Uterus (tissue), 4 donors: ENCODE measurements around the gene CST6. TPM values are rescaled to one million over a fixed set of nuclear protein-coding genes. Genes with fewer than 3 reads are reported as not detected.

Source experiments
- DNase-seq, 2 donors: peaks; one replicate each; pipeline ENCODE4 v3.0.0-alpha.2; 2019 to 2020
- H3K27ac ChIP-seq, 2 donors: fragments of 200-600 bp; sonication (generic); 1 replicate in 1 of 2; 2 replicates in 1 of 2; pipeline ENCODE4 v1.5.1; 2016 to 2018
- H3K27me3 ChIP-seq, 2 donors: fragments of 200-600 bp; sonication (generic); one replicate each; pipeline ENCODE4 v1.5.1; 2018 to 2019; ENCODE audit warnings: control low read depth in 1 of 2
- H3K36me3 ChIP-seq, 2 donors: fragments of 200-600 bp; sonication (generic); one replicate each; pipeline ENCODE4 v1.5.1; 2019; ENCODE audit warnings: control low read depth in 1 of 2
- H3K4me1 ChIP-seq, 2 donors: fragments of 200-600 bp; sonication (generic); one replicate each; pipeline ENCODE4 v1.5.1; 2018 to 2019; ENCODE audit warnings: control low read depth in 1 of 2
- H3K4me3 ChIP-seq, 2 donors: fragments of 200-600 bp; sonication (generic); 1 replicate in 1 of 2; 2 replicates in 1 of 2; pipeline ENCODE4 v1.5.1; 2018 to 2019; ENCODE audit warnings: mild to moderate bottlenecking in 1 of 2
- H3K9me3 ChIP-seq, 2 donors: fragments of 200-600 bp; sonication (generic); one replicate each; pipeline ENCODE4 v1.5.1; 2019; ENCODE audit warnings: control low read depth in 1 of 2
- CTCF ChIP-seq, 4 experiments: fragments of 200-600 bp in 2 of 4; fragments of 450-650 bp in 2 of 4; sonication (generic) in 2 of 4; IDR thresholded peaks; one replicate each; pipeline ENCODE4 v1.5.1; 2016 to 2019; ENCODE audit warnings: antibody characterized with exemption in 4 of 4, mild to moderate bottlenecking in 2 of 4, moderate library complexity in 1 of 4
- POLR2A ChIP-seq, 2 donors: fragments of 450-650 bp; IDR thresholded peaks; one replicate each; pipeline ENCODE4 v1.6.1; 2016; ENCODE audit warnings: antibody characterized with exemption in 2 of 2, mild to moderate bottlenecking in 1 of 2, moderate library complexity in 1 of 2
- intact Hi-C: fragments of 100-400 bp; cut with DNase I; formaldehyde crosslinking; loops from one replicate; pipeline ENCODE4 v1.15.1; 2023; ENCODE audit warnings: low total_unique reads
- total RNA-seq, 4 donors: library from RNA; depleted of rRNA in 3 of 4; stranded (reverse); fragments of >200 nt in 3 of 4; gene quantifications; one replicate each; pipeline versions ENCODE4 v1.1.0 to v1.2.4, GENCODE V29; 2014 to 2023
- donor health status: DM: yes; HTN: yes; CAD: no.

CST6 gene
- total RNA-seq, 4 donors from 2014 or later, result 0.59 TPM; not detected in 3

GRCh38 chr11:66042227-66042995 lies 30.6 kb downstream of the CST6 start:
- Histone ChIP-seq H3K9me3 (no peaks in the 10 kb centered on the region), H3K36me3 (no peaks in the 10 kb centered on the region), H3K27ac (no peak overlapping the region), H3K4me1 (no peaks in the 10 kb centered on the region), H3K4me3 (no peak overlapping the region), H3K27me3 (no peaks in the 10 kb centered on the region)
- intact Hi-C loops, result no loop called here
- TF ChIP-seq CTCF (IDR thresholded peaks at IDR 0.05) (no peak), POLR2A (IDR thresholded peaks at IDR 0.05) (no peak)
- DNase-seq, result no peak

GRCh38 chr11:66042996-66043906 lies 31.4 kb downstream of the CST6 start:
- intact Hi-C loops, result no loop called here
- H3K36me3 ChIP-seq, result no peaks in the 10 kb centered on the region

GRCh38 chr11:66044757-66045156 lies 32.9 kb downstream of the CST6 start:
- Histone ChIP-seq H3K36me3 (no peaks in the 10 kb centered on the region), H3K9me3 (no peaks in the 10 kb centered on the region), H3K4me3 (no peak overlapping the region), H3K27ac (no peak overlapping the region), H3K4me1 (no peaks in the 10 kb centered on the region), H3K27me3 (no peaks in the 10 kb centered on the region)
- no peak for DNase-seq
- TF ChIP-seq POLR2A (IDR thresholded peaks at IDR 0.05) (no peak), CTCF (IDR thresholded peaks at IDR 0.05) (no peak)
- intact Hi-C loops, result no loop called here

More at GRCh38 chr11:66042996-66043906, 31.4 kb downstream of the CST6 start:
- no peaks in the 10 kb centered on the region for H3K27me3 ChIP-seq
- H3K4me1 ChIP-seq, result no peaks in the 10 kb centered on the region
- H3K27ac ChIP-seq, result no peak overlapping the region
- no peak for TF ChIP-seq POLR2A (IDR thresholded peaks at IDR 0.05)
- TF ChIP-seq CTCF (IDR thresholded peaks at IDR 0.05), result no peak
- no peak for DNase-seq
- no peak overlapping the region for H3K4me3 ChIP-seq
- H3K9me3 ChIP-seq, result no peaks in the 10 kb centered on the region

GRCh38 chr11:66045177-66045639 lies 33.4 kb downstream of the CST6 start:
- Histone ChIP-seq H3K4me3 (no peak overlapping the region), H3K27me3 (no peaks in the 10 kb centered on the region), H3K4me1 (no peaks in the 10 kb centered on the region), H3K36me3 (no peaks in the 10 kb centered on the region), H3K9me3 (no peaks in the 10 kb centered on the region), H3K27ac (no peak overlapping the region)
- DNase-seq, result peak; percentile 64 to 67
- TF ChIP-seq POLR2A (IDR thresholded peaks at IDR 0.05) (no peak), CTCF (IDR thresholded peaks at IDR 0.05) (peak; percentile 74 to 86 (median 79))
- intact Hi-C loops, result no loop called here

GRCh38 chr11:66046901-66047300 lies 35.1 kb downstream of the CST6 start:
- Histone ChIP-seq H3K4me3 (no peak overlapping the region), H3K4me1 (peaks cover 0 to 4% of the 10 kb centered on the region in 2 donors), H3K27me3 (no peaks in the 10 kb centered on the region), H3K9me3 (no peaks in the 10 kb centered on the region), H3K36me3 (no peaks in the 10 kb centered on the region), H3K27ac (no peak overlapping the region)
- intact Hi-C loops, result no loop called here
- no peak for DNase-seq
- no peak for TF ChIP-seq CTCF (IDR thresholded peaks at IDR 0.05)
- TF ChIP-seq POLR2A (IDR thresholded peaks at IDR 0.05), result no peak
